OCI-LY3 (cell line): ENCODE measurements around the gene MAGI2.

Source experiments
- EZH2phosphoT487 ChIP-seq: fragments of 200-600 bp; shearing (Covaris generic); IDR thresholded peaks from 2 replicates; pipeline ENCODE4 v1.6.1; 2018; ENCODE audit warnings: antibody characterized with exemption, mixed run types, low read depth
- TF ChIP-seq, protein P1 (sequence below): fragments of 200-600, 300-600 bp; sonication (generic); IDR thresholded peaks from 2 replicates; pipeline ENCODE4 v1.5.1; 2014; ENCODE audit warnings: antibody characterized with exemption, low read length, low read depth

DNA sequence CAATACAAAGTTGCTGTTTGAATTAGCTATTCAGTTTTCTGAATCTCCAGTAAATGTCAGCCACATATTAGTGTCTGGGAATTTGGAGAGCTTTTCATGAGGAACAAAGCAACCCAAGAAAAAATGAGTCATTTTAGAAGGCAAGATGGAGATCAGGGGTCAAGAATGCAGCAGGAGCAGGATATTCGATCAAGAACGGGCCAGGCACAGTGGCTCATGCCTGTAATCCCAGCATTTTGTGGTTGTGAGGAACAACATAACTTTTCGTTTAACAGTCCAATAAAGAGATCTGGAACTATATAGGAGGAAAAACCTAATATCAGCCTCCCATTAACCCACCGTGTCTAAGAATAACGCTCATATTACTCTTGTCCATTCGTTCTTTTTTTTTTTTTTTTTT lies 600.5 kb downstream of the MAGI2 start:
- TF ChIP-seq, protein P1, sequence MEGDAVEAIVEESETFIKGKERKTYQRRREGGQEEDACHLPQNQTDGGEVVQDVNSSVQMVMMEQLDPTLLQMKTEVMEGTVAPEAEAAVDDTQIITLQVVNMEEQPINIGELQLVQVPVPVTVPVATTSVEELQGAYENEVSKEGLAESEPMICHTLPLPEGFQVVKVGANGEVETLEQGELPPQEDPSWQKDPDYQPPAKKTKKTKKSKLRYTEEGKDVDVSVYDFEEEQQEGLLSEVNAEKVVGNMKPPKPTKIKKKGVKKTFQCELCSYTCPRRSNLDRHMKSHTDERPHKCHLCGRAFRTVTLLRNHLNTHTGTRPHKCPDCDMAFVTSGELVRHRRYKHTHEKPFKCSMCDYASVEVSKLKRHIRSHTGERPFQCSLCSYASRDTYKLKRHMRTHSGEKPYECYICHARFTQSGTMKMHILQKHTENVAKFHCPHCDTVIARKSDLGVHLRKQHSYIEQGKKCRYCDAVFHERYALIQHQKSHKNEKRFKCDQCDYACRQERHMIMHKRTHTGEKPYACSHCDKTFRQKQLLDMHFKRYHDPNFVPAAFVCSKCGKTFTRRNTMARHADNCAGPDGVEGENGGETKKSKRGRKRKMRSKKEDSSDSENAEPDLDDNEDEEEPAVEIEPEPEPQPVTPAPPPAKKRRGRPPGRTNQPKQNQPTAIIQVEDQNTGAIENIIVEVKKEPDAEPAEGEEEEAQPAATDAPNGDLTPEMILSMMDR = no peak
- no peak for TF ChIP-seq EZH2phosphoT487
